GM13977 (cell line): ENCODE measurements around the gene NDUFS2.

Experiments used
- DNase-seq: peaks from one replicate; pipeline ENCODE4 v3.0.0; 2012; ENCODE audit warnings: low spot score
- in situ Hi-C: fragments of 300-500 bp; cut with MboI; formaldehyde crosslinking; loops from one replicate; pipeline ENCODE4 v1.12.0; 2022; ENCODE audit warnings: low sequenced_read_pairs, low pct_unique_long_range_greater_than_20kb, mixed read lengths, inconsistent platforms; ENCODE audit not compliant: unreplicated experiment
- TF ChIP-seq, protein P1 (sequence below): IDR thresholded peaks from 2 replicates; pipeline ENCODE4 v1.5.1; 2012; ENCODE audit warnings: mild to moderate bottlenecking, control low read depth; ENCODE audit not compliant: insufficient read depth; ENCODE audit errors: extremely low read depth, missing control alignments

The NDUFS2 gene

DNA sequence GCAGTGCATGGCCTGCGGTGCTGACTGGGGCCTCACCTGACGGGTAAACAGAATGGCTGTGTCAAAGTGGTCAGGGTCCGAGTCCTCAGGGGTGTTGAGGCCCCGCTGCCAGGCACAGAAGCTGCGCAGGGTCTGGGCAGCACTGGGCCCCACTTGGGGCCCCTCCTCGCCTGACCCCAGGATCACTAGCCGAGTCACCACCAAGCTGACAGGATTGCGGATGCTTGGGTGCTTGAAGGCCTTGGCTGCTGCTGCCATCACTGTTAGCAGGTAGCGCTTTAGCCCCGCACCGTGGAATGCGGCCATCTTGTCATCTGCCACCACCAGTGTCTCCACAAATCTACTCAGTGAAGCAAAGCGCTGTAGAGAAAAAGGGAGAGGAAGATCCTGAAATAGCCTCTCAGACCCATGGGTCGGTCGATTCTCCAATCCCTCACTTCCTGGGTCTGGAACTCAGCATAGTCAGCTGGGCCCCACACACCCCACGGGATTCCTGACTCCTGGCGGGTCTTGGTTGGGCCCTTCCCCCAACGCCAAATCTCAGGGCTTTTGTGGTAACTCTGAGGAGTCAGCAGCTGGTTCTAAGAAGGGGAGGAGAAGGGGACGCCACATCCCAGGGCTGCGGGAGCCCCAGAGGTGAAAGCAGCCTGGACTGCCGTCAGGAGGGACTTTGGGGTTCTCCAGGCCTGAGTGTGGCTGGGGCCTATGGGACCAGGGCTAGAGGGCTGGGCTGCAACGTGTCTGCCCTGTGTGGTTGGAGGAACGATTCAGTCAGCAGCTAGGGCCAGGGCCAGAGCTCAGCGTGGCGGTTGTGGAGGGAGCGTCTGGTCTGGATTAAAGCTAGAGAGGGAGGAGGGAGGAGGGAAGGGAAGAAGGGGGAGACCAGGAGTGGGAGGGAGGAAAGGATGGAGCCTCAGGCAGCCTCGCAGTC lies 5.4 kb upstream of the NDUFS2 start:
- DNase-seq: no peak
- TF ChIP-seq, protein P1, sequence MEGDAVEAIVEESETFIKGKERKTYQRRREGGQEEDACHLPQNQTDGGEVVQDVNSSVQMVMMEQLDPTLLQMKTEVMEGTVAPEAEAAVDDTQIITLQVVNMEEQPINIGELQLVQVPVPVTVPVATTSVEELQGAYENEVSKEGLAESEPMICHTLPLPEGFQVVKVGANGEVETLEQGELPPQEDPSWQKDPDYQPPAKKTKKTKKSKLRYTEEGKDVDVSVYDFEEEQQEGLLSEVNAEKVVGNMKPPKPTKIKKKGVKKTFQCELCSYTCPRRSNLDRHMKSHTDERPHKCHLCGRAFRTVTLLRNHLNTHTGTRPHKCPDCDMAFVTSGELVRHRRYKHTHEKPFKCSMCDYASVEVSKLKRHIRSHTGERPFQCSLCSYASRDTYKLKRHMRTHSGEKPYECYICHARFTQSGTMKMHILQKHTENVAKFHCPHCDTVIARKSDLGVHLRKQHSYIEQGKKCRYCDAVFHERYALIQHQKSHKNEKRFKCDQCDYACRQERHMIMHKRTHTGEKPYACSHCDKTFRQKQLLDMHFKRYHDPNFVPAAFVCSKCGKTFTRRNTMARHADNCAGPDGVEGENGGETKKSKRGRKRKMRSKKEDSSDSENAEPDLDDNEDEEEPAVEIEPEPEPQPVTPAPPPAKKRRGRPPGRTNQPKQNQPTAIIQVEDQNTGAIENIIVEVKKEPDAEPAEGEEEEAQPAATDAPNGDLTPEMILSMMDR: no peak
- in situ Hi-C loops: loop anchor here (25.0 kb wide), 1 partner anchor 516 kb away; the partner anchor contains the start of genes FCRLA and FCRLB

DNA sequence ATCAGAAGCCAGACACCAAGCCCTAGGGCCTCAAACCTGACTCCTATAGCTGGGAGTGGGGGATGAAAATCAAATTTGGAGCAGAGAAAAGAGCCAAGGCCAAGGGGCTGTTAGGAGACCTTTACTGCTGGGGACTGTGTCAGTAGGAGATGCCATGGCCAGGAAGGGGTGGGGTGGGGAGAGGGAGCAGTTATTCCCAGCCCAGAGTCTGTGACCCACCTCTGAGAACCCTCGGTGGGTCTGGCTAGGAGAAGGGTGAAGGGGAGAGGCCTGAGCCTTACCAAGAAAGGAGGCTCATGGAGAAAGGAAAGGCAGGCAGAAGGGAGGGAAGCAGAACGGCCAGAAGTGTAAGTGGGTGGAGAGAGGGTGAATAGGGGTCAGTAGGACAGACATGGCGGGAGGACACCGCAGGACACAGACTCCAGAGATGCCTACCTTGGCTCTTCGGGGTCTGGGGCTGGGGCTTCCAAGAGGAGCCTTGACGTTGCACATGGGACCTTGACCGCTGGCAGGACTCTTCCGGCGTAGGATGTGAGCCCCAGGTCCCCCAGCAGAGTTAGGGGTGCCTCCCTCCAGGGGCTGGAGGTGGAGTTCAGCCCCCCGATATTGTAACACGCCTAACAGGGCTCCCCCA lies 4.5 kb upstream of the NDUFS2 start:
- in situ Hi-C loops: loop anchor here (25.0 kb wide), 1 partner anchor 515 kb away; the partner anchor contains the start of genes FCRLA and FCRLB

DNA sequence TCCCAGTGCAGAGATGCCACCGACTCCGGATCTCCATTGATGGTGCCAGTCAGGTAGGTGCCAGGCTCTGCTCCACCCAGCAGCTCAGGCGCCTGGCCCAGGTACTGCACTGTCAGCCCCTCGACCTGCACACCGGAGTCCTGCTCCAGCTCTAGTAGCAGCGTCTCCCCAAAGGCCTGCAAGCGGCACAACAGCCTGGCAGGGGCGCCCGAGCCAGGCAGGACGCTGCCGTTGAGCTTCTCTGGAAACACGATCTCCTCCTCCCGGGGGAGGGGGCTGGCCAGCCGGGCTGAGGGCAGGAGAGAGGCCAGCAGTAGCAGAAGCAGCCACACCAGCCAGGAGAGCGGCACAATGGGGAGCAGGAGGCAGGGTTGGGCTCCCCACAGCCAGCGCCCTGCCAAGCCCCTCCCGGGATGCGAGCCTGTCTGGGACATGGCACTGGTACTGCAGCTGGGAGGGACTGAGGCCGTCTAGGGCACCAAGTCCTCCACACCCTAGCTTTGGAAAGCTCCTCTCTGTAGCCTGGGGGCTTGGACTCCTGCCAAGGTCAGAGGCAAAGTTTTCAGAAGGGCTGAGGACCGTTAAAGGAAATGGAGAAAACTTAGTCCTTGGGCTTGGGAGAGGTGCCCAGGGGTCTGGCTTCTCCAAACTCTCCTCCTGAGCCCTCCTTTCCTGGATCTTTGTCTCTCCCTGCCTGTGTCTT lies 3.8 kb upstream of the NDUFS2 start:
- DNase-seq: no peak
- TF ChIP-seq, protein P1: no peak
- in situ Hi-C loops: loop anchor here (25.0 kb wide), 1 partner anchor 514 kb away; the partner anchor contains the start of genes FCRLA and FCRLB

More for the DNA sequence above, 4.5 kb upstream of the NDUFS2 start:
- DNase-seq: no peak
- TF ChIP-seq, protein P1: no peak

DNA sequence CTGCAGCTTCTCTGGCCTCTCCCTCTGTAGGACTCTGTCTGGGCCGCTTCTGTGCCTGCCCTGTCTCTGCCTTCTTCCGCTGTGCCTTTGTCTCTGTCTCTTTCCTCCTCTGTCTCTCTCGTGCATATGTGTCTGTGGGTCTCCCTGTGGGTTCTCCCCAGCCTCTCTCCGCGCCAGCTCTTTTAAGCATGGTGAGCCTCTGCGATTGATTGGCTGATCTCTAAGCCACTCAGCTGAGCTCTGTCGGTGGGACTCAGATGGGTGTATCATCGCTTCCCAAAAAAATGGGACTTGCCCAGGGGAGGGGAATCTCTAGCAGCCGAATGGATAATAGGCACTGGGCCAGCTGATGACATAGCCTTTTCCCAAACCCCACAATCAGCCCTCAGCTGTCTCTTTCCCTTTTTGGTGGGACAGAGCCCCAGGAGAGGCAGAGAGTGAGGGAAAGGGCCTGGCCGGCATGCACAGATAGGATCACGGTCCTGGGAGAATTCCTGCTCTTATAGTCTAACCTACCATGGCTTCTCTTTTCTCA lies 3.2 kb upstream of the NDUFS2 start, which contains the start of gene ADAMTS4:
Gene ADAMTS4 (minus strand): TSS at position 158 of the 535 bp plus-strand sequence. CDS start 427 bp downstream, outside the sequence.
- in situ Hi-C loops: loop anchor here (25.0 kb wide), 1 partner anchor 513 kb away; the partner anchor contains the start of genes FCRLA and FCRLB
- no peak for DNase-seq
- TF ChIP-seq, protein P1: no peak

DNA sequence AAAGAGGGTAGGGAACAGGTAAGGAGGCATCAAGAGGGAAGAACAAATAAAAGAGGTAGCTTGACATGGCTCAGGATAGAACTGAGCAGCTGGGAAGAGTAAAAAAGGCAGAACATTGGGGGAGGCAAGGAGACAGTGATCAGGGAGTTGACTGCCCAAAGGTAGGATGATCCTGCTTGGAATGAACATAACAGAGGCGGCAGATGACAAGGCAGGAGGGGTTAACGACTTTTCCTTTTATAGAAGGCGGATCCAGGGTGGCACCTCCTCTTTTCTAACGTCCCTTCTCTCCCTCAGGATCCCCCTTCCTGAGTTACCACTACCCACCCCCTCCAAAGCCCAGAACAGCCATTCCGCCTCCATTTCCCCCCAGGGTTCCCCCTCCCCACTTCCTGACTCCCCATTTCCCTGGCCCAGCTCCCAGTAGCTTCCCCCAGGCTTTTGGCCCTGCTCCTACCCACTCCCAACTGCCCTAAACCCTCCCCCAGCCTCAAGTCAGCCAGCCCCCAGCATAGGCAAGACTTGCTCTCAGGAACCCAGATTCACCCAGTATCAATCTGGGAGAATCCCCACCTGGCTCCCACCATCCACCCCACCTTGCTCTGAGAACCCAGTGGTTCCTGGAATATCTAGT lies 2.5 kb upstream of the NDUFS2 start:
- in situ Hi-C loops: loop anchor here (25.0 kb wide), 1 partner anchor 513 kb away; the partner anchor contains the start of genes FCRLA and FCRLB
- TF ChIP-seq, protein P1: no peak
- DNase-seq: no peak
